GM23338 (cell line): ENCODE results near the gene SARM1. TPM values are rescaled to one million over a fixed set of nuclear protein-coding genes. Genes with fewer than 3 reads are reported as not detected.
A peak's percentile ranks its signal among the peaks of the same experiment; 100 is the strongest.

ENCODE experiments used
- ATAC-seq: fragments of 200-7000 bp; cut with Tn5 transposase; 3 replicates; pipeline ENCODE4 v1.9.1; 2020
- DNase-seq: peaks from one replicate; pipeline ENCODE4 v3.0.0-alpha.2; 2015; ENCODE audit warnings: low spot score
- H2AFZ ChIP-seq: fragments of 200-600 bp; sonication (generic); 2 replicates; pipeline ENCODE4 v1.8.0; 2016; ENCODE audit warnings: antibody characterized with exemption, mild to moderate bottlenecking, moderate library complexity
- H3F3A ChIP-seq: fragments of 200-600 bp; sonication (generic); replicated peaks from 2 replicates; pipeline ENCODE4 v1.8.0; 2017; ENCODE audit warnings: antibody characterized with exemption, mixed run types, low read depth
- H3K27ac ChIP-seq: fragments of 200-600 bp; sonication (generic); 2 replicates; pipeline ENCODE4 v1.6.1; 2016; ENCODE audit warnings: low read depth
- H3K27me3 ChIP-seq: fragments of 200-600 bp; sonication (generic); 2 replicates; pipeline ENCODE4 v1.8.0; 2016; ENCODE audit warnings: mild to moderate bottlenecking, mixed run types, moderate library complexity; ENCODE audit not compliant: insufficient read depth
- H3K36me3 ChIP-seq: fragments of 200-600 bp; sonication (generic); 2 replicates; pipeline ENCODE4 v1.8.0; 2016; ENCODE audit warnings: mild to moderate bottlenecking; ENCODE audit not compliant: insufficient read depth
- H3K4me1 ChIP-seq: fragments of 200-600 bp; sonication (generic); 2 replicates; pipeline ENCODE4 v1.8.0; 2016; ENCODE audit warnings: mild to moderate bottlenecking, moderate library complexity; ENCODE audit not compliant: insufficient read depth
- H3K4me2 ChIP-seq: fragments of 200-600 bp; sonication (generic); 2 replicates; pipeline ENCODE4 v1.7.1; 2017; ENCODE audit warnings: mixed run types
- H3K4me3 ChIP-seq: fragments of 200-600 bp; sonication (generic); 2 replicates; pipeline ENCODE4 v1.6.1; 2016; ENCODE audit warnings: mixed run types
- H3K79me2 ChIP-seq: fragments of 200-600 bp; sonication (generic); replicated peaks from 2 replicates; pipeline ENCODE4 v1.8.0; 2017; ENCODE audit warnings: mild to moderate bottlenecking; ENCODE audit not compliant: insufficient read depth
- H3K9me2 ChIP-seq: fragments of 200-600 bp; sonication (generic); 2 replicates; pipeline ENCODE4 v1.8.0; 2017; ENCODE audit not compliant: insufficient read depth
- H4K20me1 ChIP-seq: fragments of 200-600 bp; sonication (generic); replicated peaks from 2 replicates; pipeline ENCODE4 v1.8.0; 2017; ENCODE audit warnings: mild to moderate bottlenecking; ENCODE audit not compliant: insufficient read depth
- H3K27ac Mint-ChIP-seq: 2 replicates; pipeline ENCODE4 v1.8.0; 2020; ENCODE audit warnings: inconsistent platforms, mild to moderate bottlenecking, moderate library complexity, mixed read lengths
- H3K27me3 Mint-ChIP-seq: 3 replicates; pipeline ENCODE4 v1.8.0; 2022; ENCODE audit warnings: low read depth, mild to moderate bottlenecking, moderate library complexity, mixed read lengths, inconsistent platforms; ENCODE audit not compliant: insufficient read depth, poor library complexity
- H3K36me3 Mint-ChIP-seq: 3 replicates; pipeline ENCODE4 v1.8.0; 2021; ENCODE audit warnings: low read depth, mild to moderate bottlenecking, inconsistent platforms, moderate library complexity, mixed read lengths
- H3K4me1 Mint-ChIP-seq: 3 replicates; pipeline ENCODE4 v1.8.0; 2020; ENCODE audit warnings: mild to moderate bottlenecking, inconsistent platforms, mixed read lengths
- H3K4me3 Mint-ChIP-seq: 3 replicates; pipeline ENCODE4 v1.8.0; 2021; ENCODE audit warnings: moderate library complexity, mild to moderate bottlenecking, inconsistent platforms, mixed read lengths
- H3K9me3 Mint-ChIP-seq: 3 replicates; pipeline ENCODE4 v1.8.0; 2020; ENCODE audit warnings: moderate library complexity, mild to moderate bottlenecking, inconsistent platforms, mixed read lengths
- CREB1 ChIP-seq: fragments of 250-450 bp; sonication (Bioruptor Pico); IDR thresholded peaks from 2 replicates; pipeline ENCODE4 v1.5.0; 2020; ENCODE audit warnings: low read depth, mild to moderate bottlenecking, moderate library complexity
- CTCF ChIP-seq, 2 experiments: fragments of 200-600 bp in 1 of 2; sonication (generic) in 1 of 2; conservative IDR thresholded peaks; 2 replicates each; pipeline versions ENCODE4 v1.5.1 to v1.6.1; 2016 to 2017; ENCODE audit warnings: antibody characterized with exemption in 2 of 2, low read depth in 2 of 2, mild to moderate bottlenecking in 2 of 2, moderate library complexity in 1 of 2
- ETS1 ChIP-seq: IDR thresholded peaks from 2 replicates; pipeline ENCODE4 v1.6.1; 2016; ENCODE audit warnings: antibody characterized with exemption
- EZH2 ChIP-seq: fragments of 200-600 bp; sonication (generic); IDR thresholded peaks from one replicate; pipeline ENCODE4 v1.8.0; 2017; ENCODE audit warnings: antibody characterized with exemption, mild to moderate bottlenecking, low read depth; ENCODE audit not compliant: unreplicated experiment
- EZH2phosphoT487 ChIP-seq: fragments of 200-600 bp; sonication (generic); IDR thresholded peaks from one replicate; pipeline ENCODE4 v1.8.1; 2018; ENCODE audit warnings: antibody characterized with exemption; ENCODE audit not compliant: unreplicated experiment
- JUNB ChIP-seq: IDR thresholded peaks from one replicate; pipeline ENCODE4 v1.6.1; 2016; ENCODE audit warnings: antibody characterized with exemption; ENCODE audit not compliant: unreplicated experiment
- NANOG ChIP-seq: IDR thresholded peaks from 2 replicates; pipeline ENCODE4 v1.6.1; 2016; ENCODE audit warnings: antibody characterized with exemption, borderline replicate concordance
- REST ChIP-seq: IDR thresholded peaks from one replicate; pipeline ENCODE4 v1.6.1; 2018; ENCODE audit warnings: antibody characterized with exemption; ENCODE audit not compliant: unreplicated experiment
- STAT1 ChIP-seq: IDR thresholded peaks from one replicate; pipeline ENCODE4 v1.6.1; 2016; ENCODE audit warnings: antibody characterized with exemption; ENCODE audit not compliant: unreplicated experiment
- ZNF331 ChIP-seq: fragments of 250-450 bp; sonication (Bioruptor Pico); IDR thresholded peaks from 2 replicates; pipeline ENCODE4 v1.5.0; 2020; ENCODE audit warnings: low read depth, mild to moderate bottlenecking, moderate library complexity
- polyA plus RNA-seq: library from polyadenylated mRNA; unstranded; fragments of >200 nt; fragmentation: Nextera tagmentation; extraction: Ambion mirVana; gene quantifications from 2 replicates; pipeline ENCODE4 v1.2.1, GENCODE V29; 2016
- total RNA-seq: library from RNA; depleted of rRNA; stranded (reverse); fragments of >200 nt; shearing (Covaris generic); gene quantifications from 2 replicates; pipeline ENCODE4 v1.2.3, GENCODE V29; 2014

Gene SARM1
- total and polyA plus RNA-seq, 2 experiments from 2014 or later, result 0.89 to 15.3 TPM

- Histone ChIP-seq H4K20me1 (peaks cover 14% of the 10 kb centered on the region; the same call in 1 of the 2 replicates), H3K27me3 (peaks cover 22% of the 10 kb centered on the region), H3K4me1 (peaks cover 9% of the 10 kb centered on the region; the same call in 1 of the 2 replicates), H3K9me2 (no peaks in the 10 kb centered on the region), H2AFZ (peak overlapping the region; percentile 72), H3F3A (no peaks in the 10 kb centered on the region; the same call in 1 of the 2 replicates), H3K79me2 (no peaks in the 10 kb centered on the region), H3K36me3 (no peaks in the 10 kb centered on the region), H3K4me2 (peak overlapping the region; percentile 73), H3K27ac (0 out of 2 replicates have a peak overlapping the region, but pooled peaks have one; percentile 20), H3K4me3 (peak overlapping the region; percentile 39)
- Mint-ChIP-seq H3K4me3 (peak overlapping the region; percentile 69), H3K27ac (peak overlapping the region; percentile 67; the same call in 1 of the 2 replicates), H3K36me3 (no peaks in the 10 kb centered on the region), H3K9me3 (no peaks in the 10 kb centered on the region), H3K4me1 (peaks cover 21% of the 10 kb centered on the region), H3K27me3 (peaks cover 37% of the 10 kb centered on the region)
- no peak for DNase-seq
- no peak for ATAC-seq
- no peak for TF ChIP-seq EZH2phosphoT487
- TF ChIP-seq ETS1, result no peak
- TF ChIP-seq ZNF331 (CRISPR knock-in tag), result no peak
- no peak for TF ChIP-seq JUNB
Observed at GRCh38 chr17:28370744-28371103, 770 bp upstream of the SARM1 start.

- Histone ChIP-seq H3K79me2 (no peaks in the 10 kb centered on the region), H3K9me2 (no peaks in the 10 kb centered on the region), H3K27ac (no peak overlapping the region), H3K4me3 (peak overlapping the region; percentile 86), H3K36me3 (no peaks in the 10 kb centered on the region), H4K20me1 (peaks cover 17% of the 10 kb centered on the region; the same call in 1 of the 2 replicates), H3F3A (no peaks in the 10 kb centered on the region; the same call in 1 of the 2 replicates), H2AFZ (peak overlapping the region; percentile 97), H3K4me1 (peaks cover 9% of the 10 kb centered on the region; the same call in 1 of the 2 replicates), H3K27me3 (peaks cover 22% of the 10 kb centered on the region), H3K4me2 (peak overlapping the region; percentile 90)
- Mint-ChIP-seq H3K4me3 (peak overlapping the region; percentile 70), H3K27ac (no peak overlapping the region), H3K4me1 (peaks cover 21% of the 10 kb centered on the region), H3K36me3 (no peaks in the 10 kb centered on the region), H3K27me3 (peaks cover 33% of the 10 kb centered on the region), H3K9me3 (no peaks in the 10 kb centered on the region)
- DNase-seq, result peak; percentile 54
- ATAC-seq, result peak; percentile 5
- no peak for TF ChIP-seq CREB1 (CRISPR knock-in tag)
- TF ChIP-seq JUNB, result no peak
- no peak for TF ChIP-seq ZNF331 (CRISPR knock-in tag)
- no peak for TF ChIP-seq EZH2phosphoT487
- no peak for TF ChIP-seq CTCF (conservative IDR thresholded peaks at IDR 0.05; ENCODE audit: low read depth in 2 of 2)
- no peak for TF ChIP-seq STAT1
- TF ChIP-seq REST, result peak; percentile 5
- no peak for TF ChIP-seq ETS1
- peak; percentile 6 for TF ChIP-seq EZH2
- TF ChIP-seq NANOG, result no peak
Observed at GRCh38 chr17:28372203-28372944, 880 bp downstream of the SARM1 start.
